Pulmonary artery endothelial cell (primary cell): ENCODE results near the gene CEP19. TPM values are rescaled to one million over a fixed set of nuclear protein-coding genes. Genes with fewer than 3 reads are reported as not detected.
"Not testable (repeated sequence)": the region's sequence is repeated elsewhere in the genome, so short reads cannot be mapped to it uniquely, and the experiment has no call there.

Experiments used
- DNase-seq: peaks from one replicate; pipeline ENCODE4 v3.0.0-alpha.2; 2011; ENCODE audit warnings: low read depth, low spot score
- total RNA-seq: library from RNA; depleted of rRNA; stranded (reverse); fragments of >200 nt; gene quantifications from 2 replicates; pipeline ENCODE4 v1.2.3, GENCODE V29; 2014

The CEP19 gene, protein sequence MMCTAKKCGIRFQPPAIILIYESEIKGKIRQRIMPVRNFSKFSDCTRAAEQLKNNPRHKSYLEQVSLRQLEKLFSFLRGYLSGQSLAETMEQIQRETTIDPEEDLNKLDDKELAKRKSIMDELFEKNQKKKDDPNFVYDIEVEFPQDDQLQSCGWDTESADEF
- total RNA-seq: 1.4 and 2.3 TPM in 2 replicates

DNA sequence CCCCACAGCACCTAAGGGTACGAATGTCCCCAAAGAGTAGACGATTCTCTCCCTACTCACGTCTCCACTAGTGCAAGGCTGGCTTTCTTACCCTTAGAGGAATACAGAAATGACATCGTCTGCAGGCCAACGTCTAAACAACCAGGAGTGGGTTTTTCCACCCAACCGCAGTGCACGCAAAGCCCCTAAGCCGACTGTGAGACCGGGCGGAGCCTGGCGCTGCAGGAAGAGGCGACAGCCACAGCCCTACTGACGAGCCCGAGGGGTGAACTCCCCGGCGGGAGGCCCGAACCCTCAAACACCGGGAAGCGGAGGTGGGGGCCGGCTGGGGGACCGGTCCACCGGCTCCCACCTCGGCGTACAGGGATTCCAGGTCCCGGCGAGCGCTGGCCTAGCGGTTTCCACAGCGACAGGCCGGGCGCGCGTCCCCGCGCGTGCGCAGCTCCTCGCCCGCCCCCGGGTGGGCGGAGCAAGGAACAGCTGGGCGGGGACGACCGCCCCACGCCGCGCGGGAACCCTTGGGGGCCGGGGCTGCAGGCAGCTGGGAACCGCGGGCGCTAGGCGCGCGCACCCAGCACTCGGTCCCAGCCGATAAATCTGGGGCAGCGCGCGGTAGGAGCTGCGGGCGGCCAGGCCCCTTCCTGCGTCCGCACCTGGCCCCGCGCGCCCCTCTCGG lies at the start of gene CEP19, which contains the start of gene PIGX:
CEP19 (minus strand) TSS at position 413 of the 676 bp plus-strand sequence. CDS start 3,593 bp downstream, outside the sequence.
PIGX (plus strand) TSS at position 540 of the 676 bp plus-strand sequence.
- DNase-seq: peak; percentile 26

DNA sequence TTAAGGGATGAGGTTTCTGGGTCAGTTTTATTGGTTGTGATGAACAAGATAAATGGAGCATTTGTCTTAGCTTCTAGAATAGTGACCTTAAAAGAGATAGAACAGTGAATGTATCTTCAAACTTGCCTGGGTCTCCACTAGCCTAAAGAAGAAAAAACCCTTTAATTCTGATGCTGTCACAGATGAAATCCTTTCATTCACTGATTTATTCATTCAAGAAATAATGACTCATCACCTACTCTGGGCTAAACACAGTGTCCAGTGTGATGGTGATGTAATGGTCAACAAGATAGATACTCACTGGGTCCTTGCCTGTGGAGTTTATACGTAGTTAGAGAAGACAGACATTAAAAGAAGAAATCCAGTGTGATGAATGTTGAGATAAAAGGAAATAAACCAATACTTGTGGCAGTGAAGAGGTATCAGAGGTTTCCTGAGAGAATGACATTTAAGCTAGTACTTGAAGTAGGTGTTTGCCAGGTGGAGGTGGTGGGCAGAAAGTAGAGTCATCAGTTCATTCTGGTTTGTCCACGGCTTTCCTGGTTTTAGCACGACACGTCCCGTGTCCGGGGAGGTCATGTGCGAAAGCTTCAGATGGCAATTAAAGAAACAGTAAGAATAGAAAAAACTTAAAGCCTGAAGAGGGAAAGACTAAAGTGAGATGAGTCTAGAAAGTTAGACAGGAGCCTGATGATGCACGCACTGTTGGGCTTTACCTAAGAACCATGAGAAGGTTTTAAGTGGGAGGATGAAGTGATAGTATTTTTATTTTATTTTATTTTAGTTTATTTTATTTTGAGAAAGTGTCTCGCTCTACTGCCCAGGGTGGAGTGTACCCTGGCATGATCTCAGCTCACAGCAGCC lies 46.1 kb upstream of the CEP19 start:
- DNase-seq: no peak

DNA sequence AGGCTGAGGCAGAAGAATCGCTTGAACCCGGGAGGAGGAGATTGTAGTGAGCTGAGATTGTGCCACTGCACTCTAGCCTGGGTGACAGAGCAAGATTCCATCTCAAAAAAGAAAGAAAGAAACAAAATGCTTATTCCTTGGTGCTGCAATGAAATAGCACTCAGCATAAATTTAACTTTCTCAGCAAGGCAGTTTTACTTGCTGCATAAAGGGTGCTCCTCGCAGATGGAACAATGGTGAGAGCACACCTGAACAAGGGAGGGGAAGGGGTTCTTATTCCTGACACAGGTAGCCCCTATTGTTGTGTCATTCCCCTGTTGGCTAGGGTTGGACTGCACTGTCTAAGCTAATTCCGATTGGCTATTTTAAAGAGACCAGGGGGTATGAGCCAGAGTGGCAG lies 44.7 kb upstream of the CEP19 start:
- DNase-seq: no peak

DNA sequence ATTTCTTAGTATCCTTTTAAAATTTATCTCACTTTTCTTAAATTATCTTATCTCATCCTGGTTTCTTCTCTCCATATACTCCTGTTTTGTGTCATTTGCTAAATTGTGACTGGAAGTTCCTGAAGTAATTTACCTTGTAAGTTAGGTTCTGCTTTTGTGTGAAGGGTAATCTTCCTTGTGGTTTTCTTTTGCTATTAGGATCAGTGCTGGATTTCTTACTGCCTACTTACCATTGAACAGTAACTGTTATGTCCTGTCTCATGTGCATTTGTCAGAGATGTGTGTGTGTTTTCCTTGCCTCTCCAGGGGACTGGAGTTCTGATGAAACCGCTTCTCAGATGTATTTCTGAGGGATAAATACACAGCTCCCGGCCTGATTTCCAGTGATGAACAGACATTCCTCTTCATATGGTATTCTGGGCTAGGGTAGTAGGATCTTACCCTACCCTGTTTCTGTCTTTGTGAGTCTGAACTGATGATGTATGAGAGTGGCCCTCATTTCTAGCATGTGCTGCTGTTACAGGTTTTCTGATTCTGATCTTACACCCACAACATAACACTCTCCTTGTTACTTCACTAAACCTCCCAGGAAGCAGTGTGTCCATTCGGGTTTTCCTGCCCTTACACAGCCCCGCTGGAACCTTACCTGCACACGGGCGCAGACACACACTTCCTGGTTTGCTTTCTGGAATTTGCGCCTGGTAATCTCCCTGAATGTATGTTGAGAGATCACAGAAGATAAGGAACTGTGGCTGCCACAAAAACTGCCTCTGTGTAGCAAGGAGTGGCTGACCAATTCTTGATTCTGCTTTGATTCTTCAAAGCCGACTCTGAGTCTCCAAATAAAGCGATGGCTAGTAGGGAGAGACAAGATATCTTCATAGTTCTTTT lies 42.3 kb upstream of the CEP19 start:
- no peak for DNase-seq

DNA sequence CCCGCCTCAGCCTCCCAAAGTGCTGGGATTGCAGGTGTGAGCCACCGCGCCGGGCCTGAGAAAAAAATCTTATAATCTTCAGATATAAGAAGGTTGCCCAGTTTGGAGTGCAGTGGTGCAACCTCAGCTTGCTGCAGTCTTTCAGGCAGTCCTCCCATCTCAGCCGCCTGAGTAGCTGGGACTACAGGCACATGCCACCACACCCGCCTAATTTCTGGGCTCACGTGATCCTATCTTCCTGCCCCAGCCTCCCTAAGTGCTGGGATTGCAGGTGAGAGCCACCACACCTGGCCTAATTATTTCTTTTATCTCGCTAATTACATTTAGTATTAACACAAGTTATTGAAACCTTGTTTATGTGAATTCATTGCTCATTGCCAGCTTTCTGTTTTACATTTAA lies 41.2 kb upstream of the CEP19 start:
- DNase-seq: no peak

DNA sequence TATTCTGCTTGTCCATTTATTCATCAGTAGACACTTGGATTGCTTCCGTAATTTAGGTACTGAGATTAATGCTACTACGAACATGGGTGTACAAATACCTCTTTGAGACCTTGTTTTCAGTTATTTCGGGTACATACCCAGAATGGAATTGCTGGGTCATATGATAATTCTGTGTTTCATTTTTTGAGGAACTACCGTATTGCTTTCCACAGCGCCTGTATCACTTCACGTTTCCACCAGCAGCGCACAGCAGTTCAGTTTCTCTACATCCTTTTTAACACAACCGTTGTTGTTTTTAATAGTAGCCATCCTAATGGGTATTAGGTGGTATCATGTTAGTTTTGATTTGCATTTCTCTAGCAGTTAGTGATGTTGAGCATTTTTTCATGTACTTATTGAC lies 37.1 kb upstream of the CEP19 start:
- no peak for DNase-seq

DNA sequence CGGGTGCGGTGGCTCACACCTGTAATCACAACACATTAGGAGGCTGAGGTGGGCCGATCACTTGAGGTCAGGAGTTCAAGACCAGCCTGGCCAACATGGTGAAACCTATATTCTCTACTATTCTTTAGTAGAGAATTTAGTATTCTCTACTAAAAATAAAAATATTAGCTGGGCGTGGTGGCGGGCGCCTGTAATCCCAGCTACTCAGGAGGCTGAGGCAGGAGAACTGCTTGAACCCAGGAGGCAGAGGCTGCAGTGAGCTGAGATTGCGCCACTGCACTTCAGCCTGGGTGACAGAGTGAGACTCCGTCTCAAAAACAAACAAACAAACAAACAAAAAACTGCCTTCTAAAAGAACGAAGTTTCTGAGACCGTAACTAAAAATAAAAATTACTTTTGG lies 31.5 kb upstream of the CEP19 start:
- not testable (repeated sequence) for DNase-seq

DNA sequence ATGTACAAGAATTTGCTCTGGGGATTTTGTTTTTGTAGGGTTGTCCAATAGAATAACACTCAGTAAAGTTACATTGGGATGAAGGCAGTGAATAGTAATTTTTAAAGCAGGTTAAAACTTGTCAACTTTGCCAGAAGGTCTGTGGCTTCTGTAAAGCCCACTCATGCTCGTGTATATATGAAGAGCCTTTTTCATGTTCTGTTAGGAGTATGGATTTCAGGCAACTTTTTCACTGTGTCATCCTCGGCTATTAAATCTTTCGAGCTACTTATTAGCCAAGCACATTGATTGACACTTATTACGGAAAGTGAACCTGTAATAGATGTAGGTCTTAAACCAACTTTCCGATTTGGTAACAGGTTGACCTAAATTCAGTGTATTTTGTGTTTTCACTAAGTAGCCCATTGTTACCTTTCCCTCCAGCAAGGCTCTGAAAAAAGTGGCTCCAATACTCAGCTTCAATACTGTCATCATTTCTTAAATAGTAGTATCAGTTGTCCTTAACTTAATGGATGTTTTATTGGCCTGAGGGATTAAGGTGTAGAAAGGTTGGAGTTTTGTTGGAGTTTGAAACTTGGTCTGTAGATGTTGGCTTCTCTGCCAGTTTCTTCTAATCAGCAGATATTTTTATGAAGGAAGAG lies 29.3 kb upstream of the CEP19 start:
- DNase-seq: no peak

DNA sequence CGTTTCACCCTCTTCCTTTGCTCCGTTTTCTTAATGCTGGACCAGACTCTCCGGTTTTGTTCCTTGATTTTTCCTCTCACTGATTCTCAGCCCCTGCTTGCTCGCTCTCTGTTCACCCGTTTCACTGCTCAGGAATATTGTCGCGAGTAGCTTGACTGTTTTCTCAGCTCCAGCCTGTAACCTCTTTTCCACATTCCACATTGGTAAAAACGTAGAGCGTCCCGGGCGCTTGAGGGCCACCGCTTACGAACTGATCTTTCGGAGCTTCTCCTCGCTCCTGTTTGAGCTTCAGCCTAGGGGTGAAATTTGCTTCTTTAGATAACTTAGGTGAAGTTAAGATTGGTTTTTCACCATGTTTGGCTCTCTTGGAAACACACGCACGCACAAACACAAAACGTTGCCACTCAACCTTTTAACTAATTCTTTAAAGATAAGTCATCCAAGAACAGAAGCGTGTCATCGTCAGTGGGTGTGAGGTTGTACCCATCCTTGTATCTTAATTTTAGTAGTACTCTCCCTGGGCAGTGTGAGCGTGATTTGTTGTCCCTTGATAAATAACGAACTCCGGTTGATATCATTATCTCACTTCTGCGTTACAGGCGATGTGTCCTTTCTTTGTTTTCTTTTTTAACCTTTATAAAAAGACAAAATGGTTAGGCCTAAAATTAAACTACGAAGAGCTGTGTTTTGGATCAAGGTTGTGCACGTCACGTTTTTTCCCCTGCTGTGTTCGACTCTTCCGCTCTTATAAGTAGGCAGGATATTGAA lies 28.6 kb upstream of the CEP19 start:
- DNase-seq: no peak

DNA sequence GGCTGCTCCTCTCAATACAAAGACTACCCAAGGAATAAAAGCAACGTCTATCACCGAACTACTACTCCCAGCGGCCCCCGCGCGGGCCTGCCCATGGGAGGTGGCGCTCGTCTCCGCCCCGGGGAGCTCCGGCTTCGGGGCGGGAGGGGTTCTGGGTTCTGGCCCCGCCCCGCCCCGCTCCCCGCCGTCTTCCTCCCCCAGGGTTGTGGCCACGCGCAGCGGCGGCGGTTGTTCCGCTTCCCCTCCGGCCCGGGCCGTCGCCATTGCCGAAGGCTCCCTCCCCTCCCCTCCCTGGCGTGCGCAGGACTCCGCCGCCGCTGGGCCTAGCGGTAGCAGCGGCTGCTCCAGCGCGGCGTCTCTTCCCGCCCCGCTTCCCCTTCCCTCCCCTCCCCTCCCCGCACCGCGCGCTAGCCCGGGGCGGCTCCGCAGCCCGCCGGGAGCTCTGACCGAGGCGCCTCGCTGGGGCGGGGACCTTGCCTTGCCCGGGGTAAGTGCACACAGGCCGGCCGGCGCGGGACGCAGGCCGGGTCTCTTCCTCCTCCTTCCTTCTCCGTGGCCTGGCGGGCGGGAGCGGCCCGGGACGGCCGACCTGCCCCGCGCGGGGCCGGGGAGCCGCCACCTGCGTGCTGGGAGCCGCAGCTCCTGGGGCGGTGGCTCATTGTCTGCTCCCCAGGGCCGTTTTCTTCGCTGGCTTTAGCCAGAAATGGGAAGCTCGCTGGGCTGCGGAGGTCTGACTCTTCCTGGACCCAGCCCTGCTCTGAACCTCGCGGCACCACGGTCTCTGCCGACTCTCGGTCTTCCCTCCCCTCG lies 27.8 kb upstream of the CEP19 start, which contains the start of gene PAK2:
PAK2 (plus strand) TSS at position 187 of the 810 bp plus-strand sequence. CDS start 42,790 bp downstream, outside the sequence.
- peak; percentile 48 for DNase-seq

DNA sequence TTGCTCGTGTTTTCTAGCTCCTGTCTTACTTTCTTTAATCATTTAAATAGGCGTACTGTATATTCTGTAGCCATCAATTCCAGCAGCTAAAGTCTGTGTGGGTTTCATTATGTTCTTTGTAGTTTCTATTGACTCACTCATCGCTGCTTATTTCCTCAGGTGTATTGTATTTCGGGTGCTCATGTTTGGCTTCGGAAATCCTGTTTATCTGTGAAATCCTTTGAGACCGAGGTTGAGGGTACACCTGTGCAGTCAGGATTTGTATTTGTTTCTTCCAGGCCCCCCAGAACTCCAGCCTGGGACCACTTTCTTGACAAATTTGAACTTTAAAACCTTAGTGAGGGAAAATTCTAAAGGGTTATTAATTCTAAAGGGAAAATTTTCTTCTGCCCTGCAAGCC lies 25.6 kb upstream of the CEP19 start:
- DNase-seq: no peak

DNA sequence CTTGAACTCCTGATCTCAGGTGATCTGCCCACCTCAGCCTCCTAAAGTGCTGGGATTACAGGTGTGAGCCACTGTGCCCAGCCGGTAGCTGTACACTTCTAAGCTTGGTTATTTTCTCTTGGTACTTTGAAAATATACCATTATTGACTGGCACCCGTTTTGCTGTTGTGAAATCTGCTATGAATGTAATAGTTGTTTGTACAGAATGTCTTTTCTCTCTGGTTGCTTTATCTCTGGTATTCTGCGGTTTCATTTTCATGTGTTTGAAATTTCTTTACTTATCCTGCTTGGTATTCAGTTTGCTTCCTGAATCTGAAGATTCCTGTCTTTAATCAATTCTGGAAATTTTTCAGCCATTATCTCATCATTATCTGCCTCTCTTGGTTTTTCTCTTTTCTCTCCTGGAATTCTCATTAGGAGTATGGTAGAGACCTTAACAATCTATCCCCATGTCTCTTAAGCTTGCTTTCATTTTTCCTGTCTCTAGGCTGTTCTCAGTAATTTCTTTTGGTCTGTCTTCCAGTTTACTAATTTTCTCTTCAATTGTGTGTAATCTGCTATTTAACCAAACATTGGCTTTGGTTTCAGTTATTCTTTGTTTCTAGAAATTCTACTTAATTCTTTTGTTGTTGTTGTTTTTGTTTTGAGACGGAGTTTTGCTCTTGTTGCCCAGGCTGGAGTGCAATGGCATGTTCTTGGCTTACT lies 24.8 kb upstream of the CEP19 start:
- DNase-seq: no peak

DNA sequence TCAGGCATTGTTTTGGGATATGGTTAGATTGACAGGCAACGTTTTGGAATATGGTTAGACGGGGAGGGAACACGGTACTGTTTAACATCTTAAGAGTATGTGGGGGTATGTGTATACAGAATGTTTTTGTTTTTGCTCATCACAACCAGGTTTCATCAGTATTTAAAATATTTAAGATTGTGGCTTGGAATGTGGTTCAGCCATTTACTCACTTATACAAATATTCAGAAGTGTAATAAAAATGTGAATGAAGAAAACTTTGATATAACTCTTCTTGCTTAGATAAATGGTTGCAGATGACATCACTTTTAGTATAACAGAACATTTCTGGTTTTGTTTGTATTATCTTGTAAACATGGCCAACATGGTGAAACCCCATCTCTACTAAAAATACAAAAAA lies 23.7 kb upstream of the CEP19 start:
- DNase-seq: no peak

DNA sequence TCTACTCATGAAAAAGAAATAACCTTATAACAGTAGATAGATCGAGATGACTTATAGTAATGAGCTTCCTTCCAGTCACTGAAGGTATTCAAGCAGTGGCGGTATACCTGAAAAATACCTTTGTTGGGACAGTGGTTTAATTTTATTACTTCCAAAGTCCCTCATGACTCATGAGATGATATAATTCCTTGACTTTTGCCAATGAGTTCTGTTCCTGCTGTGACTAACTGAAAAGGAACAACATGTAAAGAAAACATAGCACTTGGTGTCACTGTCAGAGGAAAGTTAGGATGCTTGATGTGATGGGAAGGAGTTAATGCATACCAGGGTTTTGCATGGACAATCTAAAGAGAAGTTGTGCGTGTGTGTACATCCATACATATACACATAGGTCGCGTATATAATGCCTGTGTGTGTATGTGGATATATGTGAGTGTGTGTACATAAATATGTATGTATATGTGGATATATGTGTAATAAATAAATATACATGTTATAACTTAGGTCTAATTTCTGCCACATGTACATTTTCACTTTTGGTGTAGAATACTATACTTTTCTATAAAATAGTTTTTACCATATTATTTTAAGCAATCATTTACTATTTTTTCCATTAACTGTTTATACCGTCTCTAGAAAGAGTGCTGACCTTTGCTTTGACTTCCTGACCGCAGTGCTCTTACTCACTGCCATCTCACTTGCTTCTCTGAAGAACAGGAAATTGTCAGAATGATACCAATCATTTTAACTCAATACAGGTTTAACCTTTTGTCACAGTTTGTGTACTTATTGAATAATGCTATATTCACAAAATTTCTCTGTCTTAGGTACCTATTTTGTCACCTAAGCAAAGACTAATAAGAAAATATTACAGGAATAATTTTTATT lies 15.0 kb upstream of the CEP19 start:
- no peak for DNase-seq

DNA sequence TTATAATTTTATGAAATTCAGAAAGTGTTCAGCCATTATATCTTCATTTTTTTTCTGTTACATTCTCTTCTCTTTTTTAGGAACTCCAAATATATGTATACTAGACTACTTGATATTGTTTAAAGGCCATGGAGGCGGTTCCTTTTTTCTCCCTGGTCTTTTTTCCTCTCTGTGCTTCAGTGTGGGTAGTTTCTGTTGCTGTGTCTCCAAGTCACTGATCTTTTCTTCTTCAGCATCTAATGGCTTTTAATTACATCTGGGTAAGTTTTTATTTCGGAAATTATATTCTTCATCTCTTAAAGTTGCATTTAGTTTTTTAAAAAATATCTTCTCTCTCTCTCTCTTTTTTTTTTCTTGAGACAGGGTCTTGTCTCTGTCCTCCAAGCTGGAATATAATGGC lies 9.0 kb upstream of the CEP19 start:
- DNase-seq: no peak

DNA sequence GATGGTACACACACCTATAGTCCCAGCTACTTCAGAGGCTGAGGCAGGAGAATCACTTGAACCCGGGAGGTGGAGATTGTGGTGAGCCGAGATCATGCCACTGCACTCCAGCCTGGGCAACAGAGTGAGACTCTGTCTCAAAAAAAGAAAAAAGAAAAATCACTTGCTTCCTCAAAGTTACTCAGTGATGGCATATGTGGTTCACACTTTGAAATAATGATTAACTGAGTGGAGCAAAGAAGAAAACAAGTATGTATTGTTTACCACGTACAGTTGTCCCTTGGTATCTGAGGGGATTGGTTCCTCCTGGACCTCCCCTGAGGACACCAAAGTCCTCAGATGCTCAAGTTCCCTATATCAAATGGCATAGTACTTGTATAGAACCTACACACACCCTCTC lies 5.1 kb upstream of the CEP19 start:
- not testable (repeated sequence) for DNase-seq
